CD4-positive, alpha-beta T cell treated with Interleukin-17A for 1 hour (primary cell): ENCODE measurements around the gene ITPR2.
"Not testable (repeated sequence)": the region's sequence is repeated elsewhere in the genome, so short reads cannot be mapped to it uniquely, and the experiment has no call there.

Experiments
- DNase-seq: peaks from one replicate; pipeline ENCODE4 v3.0.0-alpha.2; 2020

Gene ITPR2

DNA sequence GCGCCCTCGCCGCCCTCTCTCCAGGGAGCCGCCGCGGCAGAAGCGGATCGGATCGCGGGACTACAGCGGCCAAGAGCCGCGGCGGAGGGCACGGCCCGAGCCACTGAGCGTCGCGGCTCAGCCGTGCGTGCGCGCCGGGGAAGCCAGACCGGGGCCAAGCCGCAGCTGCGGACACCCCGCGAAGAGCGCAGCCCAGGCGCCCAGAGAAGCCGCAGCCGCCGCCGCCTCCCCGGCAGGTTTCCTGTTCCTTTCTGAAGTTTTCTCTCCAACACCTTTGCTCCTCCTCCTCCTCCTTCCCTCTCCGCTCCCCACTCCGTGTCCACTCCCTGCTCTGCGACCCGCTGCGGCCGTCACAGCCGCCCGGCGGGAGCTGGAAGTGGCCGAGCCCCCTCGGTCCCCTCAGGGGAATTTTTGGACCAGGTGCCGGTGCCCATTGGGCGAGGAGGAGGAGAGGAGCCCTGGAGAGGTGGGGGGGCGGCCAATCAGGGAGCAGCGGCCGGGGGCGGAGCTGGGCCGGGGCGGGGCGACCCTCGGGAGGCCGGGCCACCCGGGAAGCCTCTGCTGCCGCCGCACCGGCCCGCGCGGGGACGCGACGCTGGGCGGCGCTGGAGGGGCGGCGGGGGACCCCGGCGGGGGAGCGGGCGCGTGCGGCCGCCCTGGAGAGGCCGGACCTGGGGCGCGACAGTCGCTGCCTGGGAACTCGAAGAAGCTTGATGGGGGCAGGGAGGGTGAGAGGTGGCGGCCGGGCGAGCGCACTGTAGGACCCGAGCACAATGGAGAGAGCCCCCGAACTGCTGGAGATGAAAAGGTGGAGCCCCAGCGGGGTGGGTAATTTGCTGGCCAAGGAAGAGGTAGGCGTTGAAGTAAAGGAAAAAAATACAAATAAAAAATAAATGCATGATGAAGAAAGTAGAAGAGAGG is at the start of gene ITPR2:
ITPR2 (minus strand) TSS at position 373 of the 921 bp plus-strand sequence. CDS start 413 bp downstream, outside the sequence.
- DNase-seq: peak; percentile 92

DNA sequence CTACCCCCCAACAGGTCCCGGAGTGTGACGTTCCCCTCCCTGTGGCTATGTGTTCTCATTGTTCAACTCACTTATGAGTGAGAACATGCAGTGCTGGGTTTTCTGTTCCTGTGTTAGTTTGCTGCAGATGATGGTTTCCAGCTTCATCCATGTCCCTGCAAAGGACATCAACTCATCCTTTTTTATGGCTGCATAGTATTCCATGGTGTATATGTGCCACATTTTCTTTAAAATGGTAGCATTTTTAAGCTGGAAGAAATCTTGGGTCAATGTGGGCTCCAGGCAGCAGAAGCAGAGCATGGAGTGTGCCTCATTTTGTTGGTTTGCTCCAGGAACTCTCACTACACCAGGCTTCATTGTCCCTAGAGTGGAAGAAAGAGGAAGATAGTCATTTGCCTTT is 47.6 kb upstream of the ITPR2 start:
- no peak for DNase-seq

- DNase-seq: no peak
These were observed 45.7 kb upstream of the ITPR2 start for GRCh38 chr12:26878661-26879119.

- no peak for DNase-seq
These were observed 41.7 kb upstream of the ITPR2 start for GRCh38 chr12:26874501-26875296.

DNA sequence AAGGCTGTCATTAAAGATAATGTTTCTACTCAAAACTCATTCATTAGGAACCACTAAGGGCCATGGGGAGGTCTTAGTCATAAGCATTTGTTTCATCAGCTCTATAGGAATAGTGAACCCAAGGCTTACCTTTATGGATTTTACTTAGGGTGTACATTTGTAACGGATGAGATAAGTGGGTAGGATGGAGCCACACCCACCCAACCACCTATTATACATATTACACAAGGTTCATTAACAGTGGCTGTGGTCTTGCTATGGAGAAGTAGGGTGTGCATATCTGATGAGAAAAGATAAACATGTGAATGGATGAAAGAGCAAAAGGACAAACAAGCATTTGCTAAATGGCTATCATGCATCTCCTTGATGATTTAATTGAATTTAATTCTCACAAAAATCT is 39.6 kb upstream of the ITPR2 start:
- no peak for DNase-seq

DNA sequence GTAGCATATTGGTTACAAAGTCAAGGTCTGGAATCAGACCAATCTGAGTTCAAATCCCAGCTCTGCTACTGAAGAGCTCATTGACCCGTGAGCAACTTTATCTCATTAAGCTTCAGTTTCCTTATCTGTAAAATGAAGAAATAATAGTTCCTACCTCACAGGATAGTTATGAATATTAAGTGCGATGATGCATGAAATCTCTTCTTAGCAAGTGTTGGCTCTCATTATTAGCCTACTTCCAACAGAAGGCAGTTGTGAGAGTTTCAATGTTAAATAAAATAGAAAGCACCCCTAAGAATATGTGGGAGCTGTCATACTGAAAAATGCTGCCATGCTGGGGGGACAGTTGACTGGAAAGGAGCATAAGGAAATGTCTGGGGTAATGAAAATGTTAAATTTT is 39.0 kb upstream of the ITPR2 start:
- no peak for DNase-seq

DNA sequence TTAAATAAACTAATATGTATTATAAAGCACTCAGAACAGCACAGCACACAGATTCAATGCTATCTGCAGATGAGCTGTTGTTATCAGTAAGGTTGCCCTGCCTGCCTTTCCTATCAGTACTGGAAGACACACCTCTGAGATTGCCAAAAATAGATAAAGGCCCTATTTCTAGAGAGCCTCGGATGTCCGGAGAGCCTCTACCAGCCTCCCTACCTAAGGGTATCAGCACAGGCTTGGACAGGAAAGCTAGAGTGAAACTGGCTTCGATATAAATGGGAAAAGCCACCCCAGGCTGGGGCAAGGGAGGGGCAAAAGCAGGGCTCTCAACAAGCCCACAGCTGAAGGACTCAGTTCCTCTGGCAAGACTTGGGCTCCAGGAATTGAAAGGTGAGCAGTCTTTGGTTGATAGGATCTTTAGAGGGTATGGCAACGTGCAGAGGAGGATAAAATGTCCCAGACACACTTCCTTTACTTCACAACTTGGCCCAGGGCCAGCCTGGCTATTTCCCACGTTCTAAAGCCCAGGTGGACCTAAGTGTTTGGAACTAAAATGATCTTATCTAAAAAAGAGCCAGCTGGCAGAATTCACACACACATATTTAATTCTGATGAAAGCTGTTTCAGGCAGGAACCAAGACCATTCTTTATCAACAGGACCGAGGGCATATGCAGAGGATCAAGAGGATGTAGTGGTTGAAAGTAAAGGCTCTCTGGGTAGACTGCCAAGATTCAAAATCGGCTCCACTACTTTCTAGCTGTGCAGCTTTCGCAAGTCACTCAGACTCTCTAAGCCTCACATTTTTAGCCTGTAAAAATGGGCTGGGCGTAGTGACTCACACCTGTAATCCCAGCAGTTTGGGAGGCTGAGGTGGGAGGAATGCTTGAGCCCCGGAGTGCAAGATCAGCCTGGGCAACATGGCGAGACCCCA is 37.8 kb upstream of the ITPR2 start:
- DNase-seq: no peak

DNA sequence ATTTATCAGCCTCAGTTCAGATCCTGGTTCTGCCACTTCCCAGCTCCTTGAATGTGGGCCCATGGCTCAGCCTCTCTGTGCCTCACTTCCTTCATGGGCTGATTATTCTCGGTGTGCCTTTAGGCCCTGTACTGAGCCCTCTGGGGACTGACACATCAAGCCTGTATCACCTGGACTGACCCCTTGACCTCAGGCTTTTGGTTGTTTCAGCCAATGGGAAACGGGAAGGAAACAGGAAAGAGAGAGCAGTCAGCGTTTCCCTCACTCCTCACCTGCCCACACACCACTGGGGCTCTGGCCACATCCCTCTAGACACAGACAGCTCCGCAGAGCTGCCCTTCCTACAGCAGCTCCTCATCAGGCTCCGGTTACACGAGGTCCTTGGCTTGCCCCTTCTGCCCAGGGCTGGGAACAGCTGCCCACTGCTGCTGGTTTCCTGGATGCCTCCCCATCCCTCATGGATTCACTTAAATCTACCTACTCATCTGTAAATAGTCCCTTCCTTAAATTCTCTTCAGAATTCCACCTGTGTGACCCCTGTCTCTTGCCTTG is 37.0 kb upstream of the ITPR2 start:
- no peak for DNase-seq

- no peak for DNase-seq
These were observed 36.1 kb upstream of the ITPR2 start for GRCh38 chr12:26869104-26869494.

GRCh38 chr12:26868447-26869103 is 35.6 kb upstream of the ITPR2 start:
- DNase-seq: no peak

DNA sequence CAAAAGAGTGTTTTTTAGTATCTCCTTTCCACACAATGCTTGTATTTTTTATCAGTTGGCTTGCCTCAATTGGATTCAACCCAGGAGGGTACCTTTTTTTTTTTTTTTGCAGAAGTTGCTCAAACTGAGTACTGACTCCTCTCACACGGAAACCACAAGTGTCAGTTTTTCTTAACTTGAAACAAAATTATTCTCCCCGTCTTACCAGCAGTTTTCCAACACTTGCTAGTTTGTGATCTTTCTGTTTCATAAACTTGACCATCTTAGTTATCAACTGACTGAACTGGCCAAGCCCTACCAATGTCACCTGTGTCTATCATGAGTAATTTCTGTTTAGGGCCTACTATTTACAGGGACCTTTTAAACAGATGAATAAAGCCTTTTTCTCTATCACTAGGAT is 34.1 kb upstream of the ITPR2 start:
- DNase-seq: no peak

- no peak for DNase-seq
These were observed 30.5 kb upstream of the ITPR2 start for GRCh38 chr12:26863515-26863914.

- DNase-seq: not testable (repeated sequence)
These were observed 29.8 kb upstream of the ITPR2 start for GRCh38 chr12:26862787-26863186.

- DNase-seq: no peak
These were observed 28.7 kb upstream of the ITPR2 start for GRCh38 chr12:26861690-26862089.

DNA sequence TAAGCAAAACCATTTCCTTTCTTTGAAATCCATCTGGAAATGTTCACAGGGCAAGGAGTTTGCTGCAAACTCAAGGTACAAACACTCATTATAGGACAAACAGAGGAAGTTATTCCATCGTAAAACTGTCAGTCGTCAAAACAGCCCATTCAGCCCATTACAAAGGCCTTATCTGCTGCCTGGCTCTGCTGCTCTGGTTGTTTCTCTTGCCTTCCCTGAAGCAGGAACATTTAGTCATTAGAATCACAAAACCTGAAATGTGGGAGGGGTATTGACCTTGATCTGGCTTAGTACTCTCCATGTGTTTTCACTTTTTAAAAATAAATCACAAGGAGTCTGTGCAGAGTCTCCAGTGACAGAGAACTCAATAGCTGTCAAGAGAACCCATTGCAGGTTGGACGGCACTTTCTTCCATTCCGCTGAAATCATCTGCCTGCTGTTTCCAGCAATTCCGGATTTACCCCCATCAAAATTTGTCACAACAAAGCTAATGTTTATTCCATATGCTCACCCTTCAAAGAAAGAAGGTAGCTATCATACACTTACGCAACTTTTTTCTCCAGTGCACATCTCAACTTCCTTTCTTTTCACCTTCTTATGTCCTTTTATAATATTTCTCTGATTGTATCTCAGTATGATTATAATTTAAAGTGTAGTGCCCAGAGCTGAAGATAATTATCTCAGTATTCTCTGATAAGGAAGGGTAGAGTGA is 24.6 kb upstream of the ITPR2 start:
- no peak for DNase-seq

DNA sequence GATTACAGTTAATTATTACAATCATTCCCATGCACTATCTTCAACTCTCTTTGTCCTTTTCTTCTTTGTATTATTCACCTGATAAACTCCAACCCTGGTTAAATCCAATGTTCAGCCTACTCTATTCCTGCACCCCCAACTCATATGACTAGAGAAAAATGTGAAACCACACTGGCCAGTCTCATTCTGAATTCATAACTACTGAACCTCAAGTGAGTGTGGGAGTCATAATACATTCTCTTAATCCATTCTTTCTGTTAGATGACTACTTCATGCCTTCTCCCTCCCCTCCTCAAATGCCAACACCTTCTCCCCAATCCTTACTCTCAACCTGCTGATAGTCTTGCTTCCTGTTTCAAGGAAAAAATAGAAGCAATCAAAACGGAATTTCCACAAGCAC is 22.3 kb upstream of the ITPR2 start:
- DNase-seq: no peak

DNA sequence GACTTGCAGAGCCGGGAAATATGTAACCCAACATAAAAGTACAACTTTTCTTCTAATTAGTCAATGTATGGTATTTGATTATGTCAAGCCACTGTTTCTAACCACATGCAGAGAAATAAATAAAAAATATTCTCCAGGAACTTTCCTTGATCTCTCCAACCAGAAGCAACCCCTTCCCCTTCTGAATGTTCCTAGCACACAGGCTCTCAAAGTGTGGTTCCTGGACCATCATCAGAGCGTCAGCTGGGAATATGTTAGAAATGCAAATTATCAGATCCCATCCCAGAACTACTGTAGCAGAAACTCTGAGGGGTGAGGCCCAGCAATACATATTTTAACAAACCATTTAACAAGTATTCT is 21.0 kb upstream of the ITPR2 start:
- no peak for DNase-seq

DNA sequence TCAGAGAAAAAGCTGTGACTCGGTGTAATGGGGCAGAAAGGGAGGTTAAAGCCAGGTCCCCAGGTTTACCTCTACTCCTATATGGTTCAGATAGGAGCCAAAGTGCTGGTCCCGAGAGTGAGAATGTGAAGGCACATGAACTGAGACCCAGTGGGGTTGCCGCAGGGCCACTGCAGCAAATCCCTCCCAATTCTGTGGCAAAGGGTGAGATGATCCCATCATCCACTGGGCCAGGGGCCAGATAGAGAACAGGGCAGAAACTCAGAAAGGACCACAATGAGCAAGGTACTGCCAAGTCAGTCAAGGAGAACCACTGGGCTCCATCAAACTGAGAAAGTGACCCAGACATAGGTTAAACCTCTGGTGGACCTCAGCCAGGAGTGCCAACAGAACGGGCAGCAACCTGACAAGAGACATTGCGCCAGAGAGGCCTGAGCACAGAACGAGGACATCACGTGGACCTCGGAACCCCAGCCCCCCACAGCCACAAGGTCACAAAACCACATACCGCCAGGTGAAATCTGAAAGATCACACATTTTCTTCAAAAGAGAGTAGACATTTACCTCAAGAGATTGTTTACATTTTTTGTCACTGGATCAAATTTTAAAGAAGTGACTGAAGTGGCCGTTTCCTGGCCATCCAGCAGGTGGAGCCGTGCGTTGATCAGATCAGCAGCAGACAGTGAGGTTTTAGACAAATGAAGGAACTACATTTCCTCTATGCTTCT is 20.5 kb upstream of the ITPR2 start:
- peak; percentile 77 for DNase-seq

GRCh38 chr12:26851031-26851809 is 18.2 kb upstream of the ITPR2 start:
- DNase-seq: no peak
